HCT116 (cell line): ENCODE results near the gene SLC25A17. TPM values are rescaled to one million over a fixed set of nuclear protein-coding genes. Genes with fewer than 3 reads are reported as not detected.
"Not testable (repeated sequence)": the region's sequence is repeated elsewhere in the genome, so short reads cannot be mapped to it uniquely, and the experiment has no call there.

Source experiments
- ATAC-seq: fragments of 200-7000 bp; cut with Tn5 transposase; 2 replicates; pipeline ENCODE4 v1.9.1; 2020; ENCODE audit warnings: mild to moderate bottlenecking, moderate library complexity
- BruUV-seq: library from RNA; stranded (reverse); fragments of 400-500 nt; replicated peaks from 2 replicates; lab custom pipeline; 2021; lab: Mats Ljungman, UMichigan
- CTCF ChIA-PET: fragments of 300-600 bp; sonication (Branson Sonifier 250); formaldehyde crosslinking; loops from one replicate; lab custom pipeline; 2021; ENCODE audit warnings: antibody characterized with exemption; lab: Charles Lee
- POLR2A ChIA-PET: fragments of 300-600, 350-600 bp; sonication (Branson Sonifier 250); formaldehyde crosslinking; loops from one replicate; lab custom pipeline; 2021; ENCODE audit warnings: antibody characterized with exemption; lab: Charles Lee
- RAD21 ChIA-PET, 2 experiments: fragments of 300-600 bp; sonication (Branson Sonifier 250); formaldehyde crosslinking; loops; one replicate each; lab custom pipeline; 2023; ENCODE audit warnings: low total read pairs in 2 of 2; ENCODE audit not compliant: uncharacterized antibody in 2 of 2, unreplicated experiment in 2 of 2, low non-redundant PET in 1 of 2; lab: Charles Lee
- DNase-seq: peaks from one replicate; pipeline ENCODE4 v3.0.0-alpha.2; 2010; ENCODE audit warnings: low read depth, low spot score
- H2AFZ ChIP-seq: fragments of 200-600 bp; shearing (Covaris generic), sonication (generic); 2 replicates; pipeline ENCODE4 v1.6.1; 2017; ENCODE audit warnings: low read depth, mixed run types, mixed read lengths, antibody characterized with exemption, low read length; ENCODE audit not compliant: poor library complexity, severe bottlenecking
- H3K27ac ChIP-seq: 2 replicates; pipeline ENCODE4 v1.5.1; 2012; ENCODE audit warnings: low read depth, low read length
- H3K27me3 ChIP-seq: fragments of 200-600 bp; sonication (generic); 2 replicates; pipeline ENCODE4 v1.6.1; 2016; ENCODE audit warnings: mixed run types, low read length, mixed read lengths; ENCODE audit not compliant: insufficient read depth
- H3K36me3 ChIP-seq, 2 experiments: fragments of 200-500 bp in 1 of 2; fragments of 200-600 bp in 1 of 2; sonication (Bioruptor generic) in 1 of 2; sonication (generic) in 1 of 2; 2 replicates each; pipeline versions ENCODE4 v1.5.1 to v1.6.1; 2014 to 2016; ENCODE audit warnings: low read length in 2 of 2, inconsistent platforms in 1 of 2, mixed read lengths in 1 of 2, mixed run types in 1 of 2; ENCODE audit not compliant: insufficient read depth in 2 of 2, control insufficient read depth in 1 of 2
- H3K4me1 ChIP-seq, 2 experiments: fragments of 200-600 bp in 1 of 2; sonication (generic) in 1 of 2; 2 replicates each; pipeline versions ENCODE4 v1.5.1 to v1.6.1; 2012 to 2017; ENCODE audit warnings: low read length in 2 of 2, inconsistent platforms in 1 of 2, mild to moderate bottlenecking in 1 of 2, mixed read lengths in 1 of 2, mixed run types in 1 of 2, moderate library complexity in 1 of 2; ENCODE audit not compliant: insufficient read depth in 2 of 2, control insufficient read depth in 1 of 2
- H3K4me2 ChIP-seq: fragments of 200-600 bp; sonication (generic); 2 replicates; pipeline ENCODE4 v1.6.1; 2017; ENCODE audit warnings: mixed run types, low read length, mixed read lengths
- H3K4me3 ChIP-seq, 2 experiments: fragments of 200-600 bp in 1 of 2; sonication (generic) in 1 of 2; replicated peaks in 1 of 2; 2 replicates each; pipeline ENCODE4 v1.5.1; 2011 to 2016; ENCODE audit warnings: low read length in 2 of 2, control low read depth in 1 of 2, low read depth in 1 of 2, mild to moderate bottlenecking in 1 of 2, mixed read lengths in 1 of 2, mixed run types in 1 of 2
- H3K79me2 ChIP-seq: fragments of 200-600 bp; sonication (generic); 2 replicates; pipeline ENCODE4 v1.6.1; 2017; ENCODE audit warnings: mild to moderate bottlenecking, mixed run types, low read length, moderate library complexity, mixed read lengths; ENCODE audit not compliant: insufficient read depth
- H3K9ac ChIP-seq: fragments of 200-600 bp; sonication (generic); 2 replicates; pipeline ENCODE4 v1.6.1; 2016; ENCODE audit warnings: low read length, mixed read lengths
- H3K9me2 ChIP-seq: fragments of 200-600 bp; sonication (generic), shearing (Covaris generic); 2 replicates; pipeline ENCODE4 v1.6.1; 2017; ENCODE audit warnings: mixed run types, mild to moderate bottlenecking, moderate library complexity; ENCODE audit not compliant: insufficient read depth
- H3K9me3 ChIP-seq, 2 experiments: fragments of 200-500 bp in 1 of 2; fragments of 200-600 bp in 1 of 2; sonication (Bioruptor generic) in 1 of 2; sonication (generic) in 1 of 2; 2 replicates each; pipeline ENCODE4 v1.6.1; 2014 to 2017; ENCODE audit warnings: low read length in 2 of 2, mixed read lengths in 2 of 2, inconsistent platforms in 1 of 2, low read depth in 1 of 2, mild to moderate bottlenecking in 1 of 2, mixed run types in 1 of 2, moderate library complexity in 1 of 2; ENCODE audit not compliant: control insufficient read depth in 1 of 2, insufficient read depth in 1 of 2
- H4K20me1 ChIP-seq: fragments of 200-600 bp; sonication (generic), shearing (Covaris generic); 2 replicates; pipeline ENCODE4 v1.6.1; 2017; ENCODE audit warnings: mixed run types, mild to moderate bottlenecking, moderate library complexity; ENCODE audit not compliant: insufficient read depth
- CEBPB ChIP-seq: IDR thresholded peaks from 2 replicates; pipeline ENCODE4 v1.6.1; 2012; ENCODE audit warnings: low read depth
- FOSL1 ChIP-seq: IDR thresholded peaks from 2 replicates; pipeline ENCODE4 v1.6.1; 2012; ENCODE audit warnings: low read depth
- SP1 ChIP-seq: IDR thresholded peaks from 2 replicates; pipeline ENCODE4 v1.6.1; 2012; ENCODE audit warnings: low read depth
- intact Hi-C: fragments of 100-400 bp; cut with micrococcal nuclease; formaldehyde crosslinking; loops from 2 replicates; pipeline ENCODE4 v1.10.0; 2022
- total RNA-seq: library from RNA; stranded (reverse); gene quantifications from one replicate; pipeline ENCODE4 v1.2.1, GENCODE V29; 2021; ENCODE audit not compliant: unreplicated experiment
- TF ChIP-seq, protein P1 (sequence below): IDR thresholded peaks from 2 replicates; pipeline ENCODE4 v1.6.1; 2012; ENCODE audit warnings: low read depth

Gene SLC25A17
- total RNA-seq, 1 experiment from 2014 or later, result 16.6 TPM

DNA sequence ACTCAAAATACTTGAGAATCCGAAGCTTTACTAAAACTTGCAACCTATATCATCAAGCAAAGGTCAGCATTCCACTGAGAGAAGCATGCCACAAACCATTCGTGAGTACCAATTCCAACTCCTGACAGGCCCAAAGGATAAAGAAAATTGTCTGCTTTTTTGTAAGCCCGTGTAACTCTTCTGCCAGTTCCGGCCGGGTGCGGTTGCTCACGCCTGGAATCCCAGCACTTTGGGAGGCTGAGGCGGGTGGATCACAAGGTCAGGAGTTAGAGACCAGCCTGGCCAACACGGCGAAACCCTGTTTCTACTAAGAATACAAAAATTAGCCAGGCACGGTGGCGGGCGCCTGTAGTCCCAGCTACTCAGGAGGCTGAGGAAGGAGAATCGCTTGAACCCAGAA is 37.4 kb downstream of the SLC25A17 start:
- H3K4me1 ChIP-seq, intact Hi-C loops, H3K4me3 ChIP-seq, DNase-seq, H3K4me2 ChIP-seq, H3K27ac ChIP-seq, H3K9ac ChIP-seq, H4K20me1 ChIP-seq, POLR2A ChIA-PET, H3K27me3 ChIP-seq, ATAC-seq, H3K9me2 ChIP-seq, H2AFZ ChIP-seq, H3K9me3 ChIP-seq, H3K79me2 ChIP-seq, H3K36me3 ChIP-seq, RAD21 ChIA-PET, BruUV-seq: not testable (repeated sequence)
- CTCF ChIA-PET, result interaction anchor here (0.9 kb wide), 1 partner anchor 290 kb away, joined by 3 read pairs; no protein-coding TSS in a partner anchor

DNA sequence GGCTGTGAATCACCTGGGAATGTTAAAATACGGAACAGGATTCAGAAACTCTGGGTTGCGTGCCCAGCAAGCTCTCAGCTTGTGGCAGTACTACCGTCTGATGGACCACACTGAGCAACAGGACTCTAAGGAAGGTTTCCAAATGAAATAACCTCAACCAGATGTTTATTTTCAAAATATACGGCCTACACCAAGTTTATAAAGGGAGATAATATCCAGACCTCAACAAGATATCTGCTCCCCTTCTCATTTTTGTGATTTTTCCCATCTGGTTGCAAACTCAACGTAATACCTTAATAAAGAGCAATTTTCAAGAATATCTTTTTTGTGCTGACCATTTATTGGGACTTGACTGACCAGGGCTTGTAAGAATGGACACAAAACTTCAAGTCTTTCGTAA is 49.4 kb downstream of the SLC25A17 start:
- H3K9me3 ChIP-seq, result no peaks in the 10 kb centered on the region
- H3K27me3 ChIP-seq, result no peaks in the 10 kb centered on the region
- ChIA-PET RAD21 (interaction anchor here in 1 of 2 experiments (0.6 to 1.0 kb wide), 2 partner anchors 87 to 153 kb away, joined by 3 read pairs; no protein-coding TSS in a partner anchor), POLR2A (no interaction called here), CTCF (no interaction called here)
- H3K4me1 ChIP-seq, result no peaks in the 10 kb centered on the region
- H4K20me1 ChIP-seq, result no peaks in the 10 kb centered on the region
- peaks cover 15 to 24% of the 10 kb centered on the region in 2 experiments for H3K36me3 ChIP-seq
- no peak for TF ChIP-seq CEBPB
- no peak for TF ChIP-seq FOSL1
- no peak for TF ChIP-seq SP1
- TF ChIP-seq, protein P1, sequence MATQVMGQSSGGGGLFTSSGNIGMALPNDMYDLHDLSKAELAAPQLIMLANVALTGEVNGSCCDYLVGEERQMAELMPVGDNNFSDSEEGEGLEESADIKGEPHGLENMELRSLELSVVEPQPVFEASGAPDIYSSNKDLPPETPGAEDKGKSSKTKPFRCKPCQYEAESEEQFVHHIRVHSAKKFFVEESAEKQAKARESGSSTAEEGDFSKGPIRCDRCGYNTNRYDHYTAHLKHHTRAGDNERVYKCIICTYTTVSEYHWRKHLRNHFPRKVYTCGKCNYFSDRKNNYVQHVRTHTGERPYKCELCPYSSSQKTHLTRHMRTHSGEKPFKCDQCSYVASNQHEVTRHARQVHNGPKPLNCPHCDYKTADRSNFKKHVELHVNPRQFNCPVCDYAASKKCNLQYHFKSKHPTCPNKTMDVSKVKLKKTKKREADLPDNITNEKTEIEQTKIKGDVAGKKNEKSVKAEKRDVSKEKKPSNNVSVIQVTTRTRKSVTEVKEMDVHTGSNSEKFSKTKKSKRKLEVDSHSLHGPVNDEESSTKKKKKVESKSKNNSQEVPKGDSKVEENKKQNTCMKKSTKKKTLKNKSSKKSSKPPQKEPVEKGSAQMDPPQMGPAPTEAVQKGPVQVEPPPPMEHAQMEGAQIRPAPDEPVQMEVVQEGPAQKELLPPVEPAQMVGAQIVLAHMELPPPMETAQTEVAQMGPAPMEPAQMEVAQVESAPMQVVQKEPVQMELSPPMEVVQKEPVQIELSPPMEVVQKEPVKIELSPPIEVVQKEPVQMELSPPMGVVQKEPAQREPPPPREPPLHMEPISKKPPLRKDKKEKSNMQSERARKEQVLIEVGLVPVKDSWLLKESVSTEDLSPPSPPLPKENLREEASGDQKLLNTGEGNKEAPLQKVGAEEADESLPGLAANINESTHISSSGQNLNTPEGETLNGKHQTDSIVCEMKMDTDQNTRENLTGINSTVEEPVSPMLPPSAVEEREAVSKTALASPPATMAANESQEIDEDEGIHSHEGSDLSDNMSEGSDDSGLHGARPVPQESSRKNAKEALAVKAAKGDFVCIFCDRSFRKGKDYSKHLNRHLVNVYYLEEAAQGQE, result no peak
- no peaks in the 10 kb centered on the region for H3K9me2 ChIP-seq
- no peak overlapping the region for H2AFZ ChIP-seq
- no TSS peak for BruUV-seq
- intact Hi-C loops, result loop anchor here (10.0 kb wide), 1 partner anchor 335 kb away; no protein-coding TSS in a partner anchor
- H3K4me2 ChIP-seq, result no peak overlapping the region
- DNase-seq (no peak), ATAC-seq (no peak)
- H3K9ac ChIP-seq, result no peak overlapping the region
- H3K4me3 ChIP-seq, result no peak overlapping the region
- no peak overlapping the region for H3K27ac ChIP-seq
- H3K79me2 ChIP-seq, result no peaks in the 10 kb centered on the region
